SK-N-SH (cell line): ENCODE measurements around the gene SULT1E1.

Experiments
- EZH2phosphoT487 ChIP-seq: fragments of 200-600 bp; sonication (generic); IDR thresholded peaks from 2 replicates; pipeline ENCODE4 v1.6.1; 2017; ENCODE audit warnings: low read depth, mixed run types, mild to moderate bottlenecking, antibody characterized with exemption, moderate library complexity, borderline replicate concordance
- GATA2 ChIP-seq: sonication (generic); formaldehyde crosslinking; IDR thresholded peaks from 2 replicates; pipeline ENCODE4 v1.5.0; 2020; ENCODE audit warnings: mild to moderate bottlenecking, missing genetic modification reagents
- RAD21 ChIP-seq: IDR thresholded peaks from 2 replicates; pipeline ENCODE4 v1.6.1; 2012; ENCODE audit warnings: mild to moderate bottlenecking, low read length
- RFX5 ChIP-seq: IDR thresholded peaks from 2 replicates; pipeline ENCODE4 v1.6.1; 2012; ENCODE audit warnings: mild to moderate bottlenecking, improper control_type of control experiment, low read length
- YY1 ChIP-seq: IDR thresholded peaks from 2 replicates; pipeline ENCODE4 v1.4.0; 2012; ENCODE audit warnings: low read depth, mild to moderate bottlenecking
- TF ChIP-seq, protein P1 (sequence below): fragments of 200-600 bp; sonication (generic); IDR thresholded peaks from 2 replicates; pipeline ENCODE4 v1.6.1; 2017; ENCODE audit warnings: antibody characterized with exemption, mild to moderate bottlenecking, moderate library complexity
- TF ChIP-seq, protein P2 (sequence below): IDR thresholded peaks from 2 replicates; pipeline ENCODE4 v1.4.0; 2012; ENCODE audit warnings: low read depth
- TF ChIP-seq, protein P3 (sequence below): IDR thresholded peaks from 2 replicates; pipeline ENCODE4 v1.6.1; 2012; ENCODE audit warnings: mild to moderate bottlenecking, low read depth, low read length, moderate library complexity
- TF ChIP-seq, protein P4 (sequence below): fragments of 150-350 bp; IDR thresholded peaks from 2 replicates; pipeline ENCODE4 v1.6.1; 2017; ENCODE audit warnings: antibody characterized with exemption, low read length, low read depth, borderline replicate concordance

DNA sequence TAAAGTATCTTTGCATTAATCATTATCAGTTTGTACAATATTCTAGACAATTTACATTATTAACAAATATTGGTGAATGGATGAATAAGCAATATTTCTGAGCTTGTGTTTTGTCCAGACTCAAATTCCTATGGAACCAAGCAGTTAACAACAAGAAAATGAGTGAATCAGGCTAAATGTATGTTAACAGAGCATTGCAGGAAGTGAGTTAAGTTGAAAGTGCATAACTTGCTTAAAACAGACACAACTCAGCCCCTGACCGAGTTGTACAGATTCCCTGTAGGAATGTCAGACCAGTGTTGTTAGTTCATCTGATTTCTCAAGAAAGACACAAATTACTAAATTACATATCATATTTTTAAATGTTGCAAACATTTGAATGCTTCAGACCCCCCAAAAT is 47.2 kb upstream of the SULT1E1 start:
- TF ChIP-seq EZH2phosphoT487 (no peak), RFX5 (no peak), YY1 (no peak), GATA2 (no peak), RAD21 (no peak)
- TF ChIP-seq, protein P1, sequence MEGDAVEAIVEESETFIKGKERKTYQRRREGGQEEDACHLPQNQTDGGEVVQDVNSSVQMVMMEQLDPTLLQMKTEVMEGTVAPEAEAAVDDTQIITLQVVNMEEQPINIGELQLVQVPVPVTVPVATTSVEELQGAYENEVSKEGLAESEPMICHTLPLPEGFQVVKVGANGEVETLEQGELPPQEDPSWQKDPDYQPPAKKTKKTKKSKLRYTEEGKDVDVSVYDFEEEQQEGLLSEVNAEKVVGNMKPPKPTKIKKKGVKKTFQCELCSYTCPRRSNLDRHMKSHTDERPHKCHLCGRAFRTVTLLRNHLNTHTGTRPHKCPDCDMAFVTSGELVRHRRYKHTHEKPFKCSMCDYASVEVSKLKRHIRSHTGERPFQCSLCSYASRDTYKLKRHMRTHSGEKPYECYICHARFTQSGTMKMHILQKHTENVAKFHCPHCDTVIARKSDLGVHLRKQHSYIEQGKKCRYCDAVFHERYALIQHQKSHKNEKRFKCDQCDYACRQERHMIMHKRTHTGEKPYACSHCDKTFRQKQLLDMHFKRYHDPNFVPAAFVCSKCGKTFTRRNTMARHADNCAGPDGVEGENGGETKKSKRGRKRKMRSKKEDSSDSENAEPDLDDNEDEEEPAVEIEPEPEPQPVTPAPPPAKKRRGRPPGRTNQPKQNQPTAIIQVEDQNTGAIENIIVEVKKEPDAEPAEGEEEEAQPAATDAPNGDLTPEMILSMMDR: no peak
- TF ChIP-seq, protein P2, sequence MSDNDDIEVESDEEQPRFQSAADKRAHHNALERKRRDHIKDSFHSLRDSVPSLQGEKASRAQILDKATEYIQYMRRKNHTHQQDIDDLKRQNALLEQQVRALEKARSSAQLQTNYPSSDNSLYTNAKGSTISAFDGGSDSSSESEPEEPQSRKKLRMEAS: no peak
- TF ChIP-seq, protein P3, sequence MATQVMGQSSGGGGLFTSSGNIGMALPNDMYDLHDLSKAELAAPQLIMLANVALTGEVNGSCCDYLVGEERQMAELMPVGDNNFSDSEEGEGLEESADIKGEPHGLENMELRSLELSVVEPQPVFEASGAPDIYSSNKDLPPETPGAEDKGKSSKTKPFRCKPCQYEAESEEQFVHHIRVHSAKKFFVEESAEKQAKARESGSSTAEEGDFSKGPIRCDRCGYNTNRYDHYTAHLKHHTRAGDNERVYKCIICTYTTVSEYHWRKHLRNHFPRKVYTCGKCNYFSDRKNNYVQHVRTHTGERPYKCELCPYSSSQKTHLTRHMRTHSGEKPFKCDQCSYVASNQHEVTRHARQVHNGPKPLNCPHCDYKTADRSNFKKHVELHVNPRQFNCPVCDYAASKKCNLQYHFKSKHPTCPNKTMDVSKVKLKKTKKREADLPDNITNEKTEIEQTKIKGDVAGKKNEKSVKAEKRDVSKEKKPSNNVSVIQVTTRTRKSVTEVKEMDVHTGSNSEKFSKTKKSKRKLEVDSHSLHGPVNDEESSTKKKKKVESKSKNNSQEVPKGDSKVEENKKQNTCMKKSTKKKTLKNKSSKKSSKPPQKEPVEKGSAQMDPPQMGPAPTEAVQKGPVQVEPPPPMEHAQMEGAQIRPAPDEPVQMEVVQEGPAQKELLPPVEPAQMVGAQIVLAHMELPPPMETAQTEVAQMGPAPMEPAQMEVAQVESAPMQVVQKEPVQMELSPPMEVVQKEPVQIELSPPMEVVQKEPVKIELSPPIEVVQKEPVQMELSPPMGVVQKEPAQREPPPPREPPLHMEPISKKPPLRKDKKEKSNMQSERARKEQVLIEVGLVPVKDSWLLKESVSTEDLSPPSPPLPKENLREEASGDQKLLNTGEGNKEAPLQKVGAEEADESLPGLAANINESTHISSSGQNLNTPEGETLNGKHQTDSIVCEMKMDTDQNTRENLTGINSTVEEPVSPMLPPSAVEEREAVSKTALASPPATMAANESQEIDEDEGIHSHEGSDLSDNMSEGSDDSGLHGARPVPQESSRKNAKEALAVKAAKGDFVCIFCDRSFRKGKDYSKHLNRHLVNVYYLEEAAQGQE: no peak
- TF ChIP-seq, protein P4, sequence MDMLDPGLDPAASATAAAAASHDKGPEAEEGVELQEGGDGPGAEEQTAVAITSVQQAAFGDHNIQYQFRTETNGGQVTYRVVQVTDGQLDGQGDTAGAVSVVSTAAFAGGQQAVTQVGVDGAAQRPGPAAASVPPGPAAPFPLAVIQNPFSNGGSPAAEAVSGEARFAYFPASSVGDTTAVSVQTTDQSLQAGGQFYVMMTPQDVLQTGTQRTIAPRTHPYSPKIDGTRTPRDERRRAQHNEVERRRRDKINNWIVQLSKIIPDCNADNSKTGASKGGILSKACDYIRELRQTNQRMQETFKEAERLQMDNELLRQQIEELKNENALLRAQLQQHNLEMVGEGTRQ: no peak
